Spinal cord (tissue), 10 donors: ENCODE results near the gene EFCAB14. TPM values are rescaled to one million over a fixed set of nuclear protein-coding genes. Genes with fewer than 3 reads are reported as not detected.

Experiments
- DNase-seq, 6 donors: peaks; one replicate each; pipeline versions ENCODE4 v3.0.0 to v3.0.0-alpha.2; 2013 to 2015; ENCODE audit warnings: low spot score in 6 of 6, low read depth in 4 of 6
- H3K27ac ChIP-seq: one replicate; pipeline ENCODE4 v1.5.1; 2013; ENCODE audit warnings: low read depth, low read length, control low read depth
- H3K27me3 ChIP-seq: one replicate; pipeline ENCODE4 v1.6.1; 2013; ENCODE audit warnings: low read length; ENCODE audit not compliant: control insufficient read depth, insufficient read depth
- H3K36me3 ChIP-seq: one replicate; pipeline ENCODE4 v1.6.1; 2013; ENCODE audit warnings: low read length; ENCODE audit not compliant: control insufficient read depth, insufficient read depth
- H3K4me1 ChIP-seq: one replicate; pipeline ENCODE4 v1.6.1; 2013; ENCODE audit warnings: low read length; ENCODE audit not compliant: control insufficient read depth, insufficient read depth
- H3K4me3 ChIP-seq: one replicate; pipeline ENCODE4 v1.5.1; 2013; ENCODE audit warnings: low read depth, low read length, control low read depth
- H3K9me3 ChIP-seq: one replicate; pipeline ENCODE4 v1.6.1; 2013; ENCODE audit warnings: low read length; ENCODE audit not compliant: control insufficient read depth, insufficient read depth
- WGBS: methylation state at CpG from one replicate; pipeline ENCODE4 v1.1.5; 2013; ENCODE audit warnings: missing lambda C conversion rate; ENCODE audit not compliant: insufficient coverage; 5-methylcytosine and 5-hydroxymethylcytosine counted together
- long read RNA-seq, 4 donors: transcript quantifications; one replicate each; lab custom pipeline, GENCODE V29; 2026
- polyA plus RNA-seq, 2 donors: library from polyadenylated mRNA; unstranded; fragments of 120-200 nt; gene quantifications; one replicate each; pipeline ENCODE4 v1.2.1, GENCODE V29; 2013; ENCODE audit not compliant: insufficient read length in 2 of 2
- total RNA-seq, 2 donors: library from RNA; depleted of rRNA in 1 of 2; stranded (reverse); fragments of 120-200 nt in 1 of 2; fragments of >200 nt in 1 of 2; gene quantifications; one replicate each; pipeline versions ENCODE4 v1.2.3 to v1.2.4, GENCODE V29; 2013 to 2014
- donor health status: healthy.

EFCAB14 gene, protein sequence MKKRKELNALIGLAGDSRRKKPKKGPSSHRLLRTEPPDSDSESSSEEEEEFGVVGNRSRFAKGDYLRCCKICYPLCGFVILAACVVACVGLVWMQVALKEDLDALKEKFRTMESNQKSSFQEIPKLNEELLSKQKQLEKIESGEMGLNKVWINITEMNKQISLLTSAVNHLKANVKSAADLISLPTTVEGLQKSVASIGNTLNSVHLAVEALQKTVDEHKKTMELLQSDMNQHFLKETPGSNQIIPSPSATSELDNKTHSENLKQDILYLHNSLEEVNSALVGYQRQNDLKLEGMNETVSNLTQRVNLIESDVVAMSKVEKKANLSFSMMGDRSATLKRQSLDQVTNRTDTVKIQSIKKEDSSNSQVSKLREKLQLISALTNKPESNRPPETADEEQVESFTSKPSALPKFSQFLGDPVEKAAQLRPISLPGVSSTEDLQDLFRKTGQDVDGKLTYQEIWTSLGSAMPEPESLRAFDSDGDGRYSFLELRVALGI
- total RNA-seq (100 to 1,000 TPM in 1 of 2 donors, 10 to 100 TPM in 1; 64.5 to 103 TPM), polyA plus RNA-seq (10 to 100 TPM; 45.5 to 62.2 TPM)
- long read RNA-seq, donor 1 = 0 reads
- long read RNA-seq, donor 2, full-length matches to known transcripts = 3 of 11 reads
- long read RNA-seq, donor 2, partial matches to known transcripts = 8 of 11 reads
- long read RNA-seq, donor 2, other reads (novel, unspliced or antisense) = 0 of 11 reads
- long read RNA-seq, donor 3, full-length matches to known transcripts = 2 of 2 reads
- long read RNA-seq, donor 3, partial matches to known transcripts = 0 of 2 reads
- long read RNA-seq, donor 3, other reads (novel, unspliced or antisense) = 0 of 2 reads
- long read RNA-seq, donor 4, full-length matches to known transcripts = 10 of 22 reads
- long read RNA-seq, donor 4, partial matches to known transcripts = 5 of 22 reads
- long read RNA-seq, donor 4, other reads (novel, unspliced or antisense) = 7 of 22 reads

DNA sequence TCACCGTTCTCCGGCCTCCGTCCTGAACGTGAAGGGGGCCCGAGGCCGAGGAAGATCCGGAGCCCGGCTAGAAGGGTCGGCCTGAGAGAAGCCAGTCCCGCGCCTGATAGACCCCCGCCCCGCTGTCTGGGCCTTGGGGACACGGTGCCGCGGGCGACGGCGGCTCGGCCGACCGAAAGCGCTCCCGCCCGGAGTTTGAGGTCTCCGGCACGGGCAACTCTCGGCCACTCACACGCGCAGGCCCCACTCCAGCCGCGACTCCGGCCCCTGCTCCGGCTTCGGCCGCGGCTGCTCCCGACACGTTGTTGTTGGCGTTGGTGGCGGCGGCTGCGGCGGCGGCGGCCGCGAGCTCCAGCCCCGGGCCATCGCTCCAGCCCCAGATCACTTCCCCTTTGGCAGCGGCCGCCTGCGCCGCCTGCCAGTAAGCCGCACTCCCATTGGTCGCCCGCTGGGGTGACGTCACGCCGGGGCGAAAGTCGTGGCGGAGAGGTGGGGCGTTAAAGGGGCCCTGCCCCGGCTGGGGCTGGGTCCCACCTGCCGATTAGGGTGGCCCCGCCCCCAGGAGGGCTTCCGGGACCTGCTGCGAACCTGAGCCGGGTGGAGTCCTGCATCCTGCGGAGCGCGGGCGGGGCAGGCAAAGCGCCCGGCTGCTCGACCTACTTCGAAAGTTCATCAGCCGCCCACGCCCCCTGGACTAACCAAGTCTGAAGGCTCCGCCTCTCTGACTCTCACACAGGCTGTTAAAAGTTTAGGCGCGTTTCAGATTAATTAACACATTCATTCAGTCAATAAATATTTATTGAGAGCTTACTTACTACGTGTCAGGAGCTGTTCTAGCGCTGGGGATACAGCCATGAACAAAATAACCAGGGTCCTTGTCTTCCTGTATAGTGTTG, at the start of gene EFCAB14:
EFCAB14 (minus strand) TSS at position 388 of the 896 bp plus-strand sequence. CDS start 1,027 bp downstream, outside the sequence.
- Histone ChIP-seq H3K27ac (peak within 1 kb of the TSS; percentile 72), H3K27me3 (no peaks in the 10 kb centered on the region), H3K9me3 (no peaks in the 10 kb centered on the region), H3K4me1 (peaks cover 9% of the 10 kb centered on the region), H3K4me3 (peak within 1 kb of the TSS; percentile 82), H3K36me3 (peaks cover 9% of the 10 kb centered on the region)
- under 1% methylated on average over 80 of the region's 85 CpGs for WGBS
- DNase-seq = peak; percentile 78 to 96 (median 86)

DNA sequence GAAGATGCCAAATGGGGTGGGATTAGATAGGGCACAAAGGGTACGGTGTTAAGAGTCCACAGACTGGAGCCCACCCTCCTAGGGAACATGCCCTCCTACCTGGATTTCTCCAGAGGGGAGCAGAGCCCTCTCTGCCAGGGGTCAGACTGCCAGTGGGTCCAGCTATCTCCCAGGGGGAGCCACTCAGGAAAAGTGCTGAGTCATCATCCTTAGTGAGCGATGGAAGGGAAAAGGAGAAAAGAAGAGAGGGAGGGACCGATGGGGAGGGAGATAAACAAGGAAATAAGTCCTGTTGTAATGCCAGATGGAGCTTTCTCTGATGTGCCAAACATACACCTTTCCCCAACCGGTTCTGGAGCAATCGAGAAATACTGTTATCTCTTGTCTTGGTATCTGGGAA, 49.5 kb upstream of the EFCAB14 start:
- H3K27ac ChIP-seq = no peak overlapping the region
- no peaks in the 10 kb centered on the region for H3K36me3 ChIP-seq
- no peak overlapping the region for H3K4me3 ChIP-seq
- no CpG with 5 or more reads among the region's 5 CpGs for WGBS
- DNase-seq = no peak
- H3K9me3 ChIP-seq = peaks cover 5% of the 10 kb centered on the region
- H3K27me3 ChIP-seq = no peaks in the 10 kb centered on the region
- no peaks in the 10 kb centered on the region for H3K4me1 ChIP-seq

DNA sequence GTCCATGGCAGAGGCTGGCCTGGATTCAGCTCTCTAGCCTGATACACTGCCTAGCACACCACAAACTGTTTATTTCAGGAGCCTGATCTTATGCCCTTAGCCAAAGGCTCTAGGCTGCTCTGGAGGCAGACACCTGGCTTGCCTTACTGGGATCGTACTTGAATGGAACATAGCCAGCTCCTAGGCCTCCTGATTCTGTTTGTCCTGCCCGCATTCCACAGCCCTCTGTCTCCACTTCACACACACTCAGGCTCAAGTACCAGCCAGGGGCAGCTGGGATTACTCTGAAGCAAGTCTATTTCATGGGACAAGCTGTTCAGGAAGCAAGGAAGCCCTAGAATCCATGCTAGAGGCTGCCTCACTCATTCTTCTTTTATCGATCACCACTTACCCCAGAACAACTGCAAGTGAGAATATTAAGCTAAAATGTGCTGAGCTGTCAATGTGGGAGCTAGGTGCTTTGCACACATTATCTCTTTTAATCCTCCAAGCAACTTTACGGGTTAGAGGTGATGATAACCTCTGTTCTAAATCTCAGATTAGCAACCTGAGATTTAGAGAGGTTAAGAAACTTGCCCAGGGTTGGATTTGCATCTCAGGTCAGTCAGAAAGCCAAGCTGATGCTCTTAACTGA, 48.9 kb upstream of the EFCAB14 start:
- DNase-seq = no peak
- H3K9me3 ChIP-seq = peaks cover 5% of the 10 kb centered on the region
- no peaks in the 10 kb centered on the region for H3K36me3 ChIP-seq
- 77% methylated on average over 2 of the region's 4 CpGs for WGBS
- no peaks in the 10 kb centered on the region for H3K4me1 ChIP-seq
- no peak overlapping the region for H3K4me3 ChIP-seq
- no peak overlapping the region for H3K27ac ChIP-seq
- no peaks in the 10 kb centered on the region for H3K27me3 ChIP-seq

DNA sequence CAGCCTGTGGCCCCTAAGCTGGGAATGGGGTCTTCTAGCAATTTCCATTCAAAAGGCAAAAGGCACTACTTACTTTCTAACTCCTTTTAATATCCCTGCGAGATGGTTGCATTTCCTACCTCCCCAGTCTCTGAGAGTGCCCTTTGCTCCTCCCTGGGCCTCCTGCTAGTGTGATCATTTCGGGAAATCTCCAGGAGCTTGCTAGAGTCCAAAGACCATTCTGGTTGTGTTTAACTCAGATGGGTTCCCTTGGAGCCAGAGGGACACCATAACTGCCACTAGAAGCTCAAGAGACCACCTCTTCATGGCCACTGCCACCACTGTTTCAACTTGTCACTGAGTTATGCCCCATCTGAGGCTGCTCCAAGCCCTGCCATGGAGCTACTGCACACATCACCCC, 45.5 kb upstream of the EFCAB14 start:
- Histone ChIP-seq H3K4me3 (no peak overlapping the region), H3K27me3 (no peaks in the 10 kb centered on the region), H3K27ac (no peak overlapping the region), H3K9me3 (no peaks in the 10 kb centered on the region), H3K4me1 (no peaks in the 10 kb centered on the region), H3K36me3 (no peaks in the 10 kb centered on the region)
- no peak for DNase-seq
- WGBS = 80% methylated on average over 2 of the region's 2 CpGs

DNA sequence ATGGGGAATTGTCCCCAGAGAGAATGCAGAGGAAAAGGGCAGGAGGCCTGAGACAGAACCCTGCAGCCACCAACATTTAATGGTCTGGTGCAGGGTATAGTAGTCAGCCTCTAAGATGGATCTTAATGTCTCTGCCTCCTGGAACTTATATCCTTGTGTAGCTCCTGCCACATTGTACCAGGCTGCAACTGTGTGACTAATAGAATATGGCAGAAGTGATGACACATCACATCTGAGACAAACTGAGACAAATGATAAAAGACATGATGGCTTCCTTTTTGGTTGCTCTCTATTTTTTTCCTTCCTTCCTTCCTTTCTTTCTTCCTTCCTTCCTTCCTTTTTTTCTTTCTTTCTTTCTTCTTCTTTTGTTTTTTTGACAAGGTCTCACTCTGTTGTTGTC, 42.8 kb upstream of the EFCAB14 start:
- no peak for DNase-seq
- no peaks in the 10 kb centered on the region for H3K27me3 ChIP-seq
- H3K27ac ChIP-seq = no peak overlapping the region
- H3K36me3 ChIP-seq = no peaks in the 10 kb centered on the region
- no peaks in the 10 kb centered on the region for H3K9me3 ChIP-seq
- H3K4me3 ChIP-seq = no peak overlapping the region
- H3K4me1 ChIP-seq = no peaks in the 10 kb centered on the region

DNA sequence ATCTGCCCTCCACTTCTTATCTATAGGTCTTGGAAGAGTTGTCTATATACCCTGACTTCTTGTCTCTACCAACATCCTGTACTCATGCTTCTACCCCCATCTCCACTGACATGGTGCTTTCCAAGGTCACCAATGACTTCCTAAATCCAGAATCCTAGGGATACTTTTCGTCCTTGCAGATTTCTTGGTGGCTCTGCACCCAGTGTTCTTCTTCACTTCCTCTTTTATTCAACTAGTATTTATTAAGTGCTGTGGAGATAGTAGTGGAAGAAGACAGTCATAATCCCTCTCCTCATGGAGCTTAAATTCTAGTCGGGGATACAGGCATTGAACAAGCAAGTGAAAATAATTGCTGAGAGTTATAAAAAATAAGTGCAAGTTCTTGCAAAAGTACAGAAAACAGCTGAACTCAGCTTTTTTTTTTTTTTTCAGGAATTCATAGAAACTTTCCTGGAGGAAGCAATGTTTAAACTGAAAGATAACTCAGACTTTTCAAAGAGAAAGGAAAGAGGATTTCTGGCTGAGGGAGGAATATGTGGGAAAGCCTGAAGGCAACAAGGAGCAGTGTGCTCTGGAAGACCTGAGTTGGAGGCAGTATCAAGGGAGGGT, 41.7 kb upstream of the EFCAB14 start:
- H3K4me3 ChIP-seq = no peak overlapping the region

DNA sequence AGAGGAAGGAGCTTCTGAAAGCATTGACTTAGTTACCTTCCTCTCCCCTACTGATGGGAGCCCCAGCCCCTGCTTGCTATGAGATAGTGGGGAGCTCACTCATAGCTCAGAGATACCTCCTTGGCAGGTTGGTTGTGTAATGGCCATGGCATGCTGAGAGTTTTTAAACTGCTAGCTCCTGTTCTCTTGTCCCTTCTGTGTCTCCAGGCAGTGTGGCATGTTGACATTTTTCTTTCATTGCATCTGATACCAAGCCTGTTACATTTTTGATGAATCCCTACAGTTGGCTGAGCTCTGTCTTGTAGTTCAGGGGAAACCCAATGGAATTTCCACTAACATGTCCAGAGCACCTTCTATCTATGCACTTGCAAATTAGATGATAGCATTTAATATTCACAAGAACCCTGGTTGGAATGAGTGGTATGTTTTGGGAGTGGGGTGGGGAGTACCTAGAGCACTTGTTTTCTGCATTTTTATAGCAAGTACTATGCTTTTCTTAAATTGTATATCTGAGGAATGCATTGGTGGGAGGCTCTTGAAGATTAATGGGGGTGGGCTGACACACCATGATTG, 39.1 kb upstream of the EFCAB14 start:
- H3K4me3 ChIP-seq = no peak overlapping the region
- no peak for DNase-seq
- H3K36me3 ChIP-seq = no peaks in the 10 kb centered on the region
- H3K9me3 ChIP-seq = no peaks in the 10 kb centered on the region
- H3K4me1 ChIP-seq = no peaks in the 10 kb centered on the region
- H3K27ac ChIP-seq = no peak overlapping the region
- H3K27me3 ChIP-seq = no peaks in the 10 kb centered on the region

More for the DNA sequence above, 41.7 kb upstream of the EFCAB14 start:
- Histone ChIP-seq H3K27me3 (no peaks in the 10 kb centered on the region), H3K4me1 (no peaks in the 10 kb centered on the region), H3K36me3 (no peaks in the 10 kb centered on the region), H3K9me3 (no peaks in the 10 kb centered on the region), H3K27ac (no peak overlapping the region)
- no peak for DNase-seq
- WGBS = no CpG with 5 or more reads among the region's 2 CpGs

DNA sequence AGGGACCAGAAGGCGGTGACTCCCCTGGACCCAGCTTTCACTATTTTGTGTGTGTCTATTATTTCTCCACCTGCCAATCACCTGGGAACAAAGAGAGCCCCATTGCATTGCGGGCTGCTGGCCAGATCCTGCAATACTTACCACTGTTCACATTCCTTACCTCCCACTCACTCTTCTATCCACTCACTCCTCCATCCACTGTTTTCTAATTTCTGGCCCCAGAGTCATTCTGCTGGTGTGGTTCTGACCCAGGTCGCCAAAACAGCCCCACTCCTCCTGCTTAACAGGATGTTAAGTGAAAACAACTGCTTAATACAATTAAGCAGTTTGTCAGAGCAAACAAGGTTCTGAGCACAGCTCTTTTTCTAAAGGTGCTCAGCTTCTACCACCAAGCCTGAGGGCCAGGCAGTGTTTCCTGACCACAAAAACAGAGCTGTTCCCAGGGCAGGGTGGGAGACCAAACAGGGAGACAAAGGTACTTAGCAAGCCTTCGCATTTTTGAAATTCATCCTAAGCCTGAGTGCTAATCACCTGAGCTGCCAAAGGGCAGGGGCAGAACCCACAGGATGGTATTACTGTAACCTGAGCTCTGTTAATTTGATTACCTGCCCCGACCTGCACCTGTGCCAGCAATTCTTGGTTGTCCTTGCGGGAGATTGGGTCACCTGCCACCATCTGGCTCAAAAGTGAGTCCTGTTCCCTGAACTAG, 38.5 kb upstream of the EFCAB14 start:
- no peak for DNase-seq
- Histone ChIP-seq H3K4me1 (no peaks in the 10 kb centered on the region), H3K27ac (no peak overlapping the region), H3K36me3 (no peaks in the 10 kb centered on the region), H3K27me3 (no peaks in the 10 kb centered on the region), H3K9me3 (no peaks in the 10 kb centered on the region), H3K4me3 (no peak overlapping the region)
- WGBS = 47% methylated on average over 5 of the region's 6 CpGs
